A673 (cell line): ENCODE results near the gene SUPT6H.

Source experiments
- CTCF ChIP-seq: fragments of 300-800, 200-600 bp; sonication (generic); conservative IDR thresholded peaks from 2 replicates; pipeline ENCODE4 v1.5.1; 2017; ENCODE audit warnings: low read depth, mild to moderate bottlenecking, antibody characterized with exemption, low read length, moderate library complexity, mixed read lengths
- EZH2 ChIP-seq: fragments of 200-600 bp; sonication (generic); IDR thresholded peaks from 2 replicates; pipeline ENCODE4 v1.6.1; 2017; ENCODE audit warnings: borderline replicate concordance, low read depth, mild to moderate bottlenecking, mixed read lengths, antibody characterized with exemption, low read length; ENCODE audit not compliant: poor library complexity, severe bottlenecking

GRCh38 chr17:28688481-28688880, 26.5 kb downstream of the SUPT6H start:
- TF ChIP-seq CTCF (no peak), EZH2 (no peak)
